Embryonic facial prominence (tissue), 1 donor: Measurements from ENCODE around the gene BICD2.
"Not testable (repeated sequence)": the region's sequence is repeated elsewhere in the genome, so short reads cannot be mapped to it uniquely, and the experiment has no call there.

Source experiments
- DNase-seq: peaks from one replicate; pipeline ENCODE4 v3.0.0-alpha.2; 2016; ENCODE audit errors: extremely low spot score

BICD2 gene

GRCh38 chr9:92770360-92770995 lies 5.8 kb upstream of the BICD2 start:
- no peak for DNase-seq

DNA sequence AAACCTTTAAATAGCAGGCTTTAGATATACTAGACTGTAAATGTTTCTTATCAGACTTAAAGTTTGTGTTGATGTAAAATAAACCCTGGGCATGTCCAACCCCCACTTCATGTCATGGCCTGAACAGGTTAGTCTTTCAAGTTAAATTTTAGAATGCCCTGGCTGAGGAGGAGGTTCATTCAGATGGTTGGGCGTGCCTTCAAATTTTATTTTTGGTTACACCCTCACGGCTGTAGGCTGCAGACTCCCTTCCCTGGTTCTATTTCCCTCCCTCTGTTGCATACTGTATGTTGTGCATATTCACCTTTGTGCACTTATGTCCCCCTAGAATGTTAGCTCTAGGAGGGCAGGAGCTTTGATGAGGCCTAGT lies 5.3 kb upstream of the BICD2 start:
- no peak for DNase-seq

DNA sequence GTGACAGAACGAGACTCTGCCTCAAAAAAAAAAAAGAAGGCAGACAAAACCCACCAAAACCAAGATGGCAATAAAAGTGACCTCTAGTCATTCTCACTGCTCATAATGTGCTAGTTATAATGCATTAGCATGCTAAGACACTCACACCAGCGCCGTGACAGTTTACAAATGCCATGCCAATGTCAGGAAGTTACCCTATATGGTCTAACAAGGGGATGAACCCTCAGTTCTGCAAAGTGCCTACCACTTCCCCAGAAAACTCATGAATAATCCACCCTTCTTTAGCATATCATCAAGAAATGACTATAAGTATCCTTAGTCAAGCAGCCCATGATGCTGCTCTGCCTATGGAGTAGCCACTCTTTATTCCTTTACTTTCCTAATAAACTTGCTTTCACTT lies 4.7 kb upstream of the BICD2 start:
- DNase-seq = no peak

- not testable (repeated sequence) for DNase-seq
Observed at GRCh38 chr9:92768816-92769215, 4.2 kb upstream of the BICD2 start.

DNA sequence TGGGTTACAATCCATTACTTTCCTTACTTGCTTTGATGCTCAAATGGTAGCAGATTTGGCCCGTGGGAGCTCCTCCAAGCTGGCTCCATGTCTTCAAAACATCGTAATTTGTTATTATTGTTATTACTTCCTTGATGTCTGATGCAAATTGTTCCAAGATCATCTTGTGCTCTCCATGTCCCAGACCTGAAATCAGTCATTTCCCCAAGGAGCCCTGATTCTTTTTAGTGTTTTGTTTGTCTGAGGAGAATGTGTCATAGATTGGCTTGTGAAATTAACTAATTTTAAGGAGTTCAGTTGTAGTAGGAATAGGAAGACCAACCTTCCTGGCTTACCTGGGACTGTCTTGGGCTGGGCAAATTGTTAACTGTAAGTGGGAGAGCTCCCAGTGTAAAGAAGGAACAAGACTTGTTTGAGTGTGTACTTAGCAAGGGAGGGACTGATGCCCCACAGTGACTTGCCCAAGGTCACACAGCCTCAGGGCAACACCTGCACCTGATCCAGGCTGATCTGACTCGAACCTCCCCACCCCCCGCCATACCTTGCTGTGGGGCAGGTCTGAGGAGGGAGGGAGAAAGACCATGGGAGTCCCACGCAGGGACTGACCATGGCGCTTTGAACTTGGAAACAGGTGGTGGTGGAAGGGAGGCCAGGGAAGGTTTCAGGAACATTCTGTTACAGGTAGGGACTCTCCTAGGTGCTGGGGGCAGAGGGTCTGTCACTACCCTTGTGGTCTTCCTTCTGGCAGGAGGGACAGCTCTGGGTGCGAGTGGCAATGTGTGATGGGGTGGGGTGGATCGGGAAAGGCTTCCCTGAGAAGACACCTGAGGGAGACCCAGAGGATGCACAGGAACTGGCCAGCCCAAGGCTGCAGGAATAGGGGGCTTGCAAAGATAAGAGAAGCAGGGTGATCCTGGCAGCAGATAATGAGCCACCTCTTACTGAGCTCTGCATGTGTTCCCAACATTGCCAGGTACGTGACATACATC lies 2.7 kb upstream of the BICD2 start:
- DNase-seq = no peak

DNA sequence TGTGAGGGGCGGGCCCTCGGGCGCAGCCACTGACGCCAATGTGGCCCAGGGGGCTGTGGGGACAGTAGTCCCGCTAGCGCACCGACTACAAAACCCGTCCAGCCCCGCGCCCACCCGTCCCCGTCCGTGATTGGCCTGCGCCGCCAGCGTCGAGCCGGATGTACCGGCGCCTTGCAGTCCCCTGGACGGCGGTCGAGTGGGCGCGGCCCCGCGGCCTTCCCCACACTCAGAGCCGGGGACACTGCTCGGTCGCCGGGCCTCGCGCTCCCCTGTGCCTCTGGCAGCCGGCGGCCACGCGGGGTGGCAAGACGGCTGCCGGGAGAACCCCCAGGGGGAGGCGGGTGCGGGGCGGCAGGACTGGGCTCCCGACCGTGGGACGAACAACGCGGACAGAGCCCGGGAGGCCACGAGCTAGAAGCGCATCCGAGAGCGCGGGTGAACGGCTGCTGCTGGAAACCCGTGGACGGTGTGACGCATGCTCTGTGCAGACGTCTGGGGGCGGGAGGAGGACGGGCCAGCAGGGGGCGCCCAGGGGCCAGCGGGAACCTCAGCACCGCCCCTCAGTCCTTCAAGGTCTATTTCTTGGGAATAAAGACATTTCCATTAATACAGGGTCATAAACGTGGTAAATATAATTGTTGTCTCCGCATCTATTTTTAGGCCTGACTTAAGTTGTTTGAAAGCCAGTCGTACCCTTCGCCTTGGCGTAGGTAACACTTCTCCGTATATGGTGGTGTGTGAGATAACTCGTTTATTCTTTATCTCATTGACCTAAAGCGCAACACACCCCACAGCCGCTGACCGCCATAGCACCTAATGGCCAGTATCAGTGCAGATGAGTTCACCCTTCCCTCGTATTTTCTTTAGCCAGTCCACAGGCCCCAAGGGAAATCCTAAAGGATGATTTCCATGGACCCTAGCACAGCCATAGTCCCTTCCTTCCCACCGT lies 629 bp upstream of the BICD2 start:
- peak; percentile 93 for DNase-seq

GRCh38 chr9:92763721-92764380 lies 782 bp downstream of the BICD2 start:
- DNase-seq = no peak

DNA sequence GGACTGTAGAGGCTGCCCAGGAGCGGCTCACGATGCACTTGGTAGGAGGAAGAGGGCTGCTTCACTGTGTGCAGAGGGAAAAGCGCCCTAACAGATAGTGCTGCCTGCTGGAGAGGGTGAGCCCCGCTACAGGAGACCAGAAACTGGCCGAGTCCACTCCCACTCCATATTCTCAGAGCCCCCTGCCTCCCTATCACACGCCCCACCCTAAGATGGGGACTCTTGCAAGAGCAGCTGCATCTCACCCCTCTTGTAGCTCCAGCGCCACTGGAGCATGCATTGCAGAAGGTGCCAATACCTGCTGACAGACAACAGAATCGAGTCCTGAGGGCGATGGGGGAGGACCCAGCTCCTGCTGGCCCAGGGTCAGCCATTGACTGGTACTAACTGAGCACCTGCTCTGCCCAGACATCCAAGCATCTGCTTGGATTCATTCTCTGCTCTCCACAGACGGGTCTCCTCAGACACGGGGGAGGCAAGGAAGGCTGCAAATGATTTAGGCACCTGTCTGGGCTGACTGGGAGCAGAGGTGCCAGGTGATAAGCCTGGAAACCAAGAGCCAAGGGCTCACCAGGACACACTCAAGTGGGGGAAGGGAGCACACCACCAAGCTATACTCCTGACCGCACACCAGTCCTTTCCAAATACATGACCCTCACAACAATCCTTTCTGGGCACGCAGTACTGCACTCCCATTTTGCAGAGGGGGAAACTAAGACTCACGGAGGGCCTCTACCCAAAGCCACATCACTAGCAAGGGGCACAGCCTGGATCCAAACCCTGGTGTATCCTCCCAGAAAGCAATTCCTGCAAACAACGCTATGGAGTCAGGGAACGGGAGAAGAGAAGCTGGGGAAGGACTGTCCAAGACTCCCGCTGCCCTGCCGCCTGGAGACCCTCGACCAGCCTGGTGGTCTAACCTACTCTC lies 1.6 kb downstream of the BICD2 start:
- no peak for DNase-seq

DNA sequence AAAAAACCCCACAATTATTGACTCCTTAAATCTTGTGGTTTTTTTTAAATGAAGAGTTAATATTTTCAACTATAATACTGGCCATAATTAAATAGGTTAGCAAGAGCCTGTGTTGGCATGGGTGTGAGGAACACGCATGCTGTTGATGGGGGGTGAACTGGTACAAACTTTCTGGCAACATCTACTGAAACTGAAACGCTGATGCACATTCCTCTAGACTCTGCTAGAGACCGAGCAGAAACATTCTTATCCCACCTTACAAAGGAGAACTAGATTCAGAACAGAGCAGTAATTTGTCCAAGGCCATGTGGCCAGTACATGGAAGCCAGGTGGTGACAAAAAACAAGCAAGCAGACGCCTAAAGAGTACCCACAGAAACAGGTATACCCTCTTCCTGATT lies 2.4 kb downstream of the BICD2 start:
- DNase-seq = no peak

DNA sequence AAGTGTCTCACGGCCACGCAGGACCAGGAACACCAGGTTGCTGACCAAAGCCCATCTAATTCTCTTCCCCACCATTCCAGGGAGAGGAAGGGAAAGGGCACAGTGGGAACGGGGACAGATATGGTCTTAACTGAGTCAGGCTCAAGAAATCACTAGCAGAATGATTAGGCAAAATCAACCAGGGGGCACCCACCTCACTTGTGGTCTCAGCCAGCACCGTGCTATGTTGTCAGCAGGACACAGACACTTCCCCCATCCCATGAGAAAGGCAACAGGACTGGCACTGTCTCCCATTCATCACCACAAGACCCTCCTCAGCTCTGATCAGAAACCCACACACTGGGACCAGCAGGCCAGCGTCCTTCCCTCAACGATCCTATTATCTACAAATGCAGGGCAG lies 2.9 kb downstream of the BICD2 start:
- no peak for DNase-seq

DNA sequence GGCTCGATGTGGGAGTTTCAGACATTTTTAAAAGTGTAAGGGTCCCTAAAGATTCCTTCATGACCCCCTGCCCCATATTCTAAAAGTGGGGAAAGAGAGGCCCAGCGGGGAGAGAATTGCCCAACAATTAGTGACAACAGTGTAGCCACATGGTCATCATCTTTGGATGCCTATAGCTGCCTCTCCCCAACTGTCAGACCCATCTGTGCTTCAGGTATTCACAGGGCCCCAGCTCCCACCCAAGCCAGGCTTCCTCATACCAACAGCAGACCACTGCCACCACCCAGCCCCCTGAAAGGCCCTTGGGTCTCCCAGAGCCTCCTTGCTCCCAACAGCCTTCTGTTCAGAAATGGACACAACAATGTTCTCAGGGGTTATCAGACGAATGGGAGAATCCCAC lies 4.1 kb downstream of the BICD2 start:
- no peak for DNase-seq

DNA sequence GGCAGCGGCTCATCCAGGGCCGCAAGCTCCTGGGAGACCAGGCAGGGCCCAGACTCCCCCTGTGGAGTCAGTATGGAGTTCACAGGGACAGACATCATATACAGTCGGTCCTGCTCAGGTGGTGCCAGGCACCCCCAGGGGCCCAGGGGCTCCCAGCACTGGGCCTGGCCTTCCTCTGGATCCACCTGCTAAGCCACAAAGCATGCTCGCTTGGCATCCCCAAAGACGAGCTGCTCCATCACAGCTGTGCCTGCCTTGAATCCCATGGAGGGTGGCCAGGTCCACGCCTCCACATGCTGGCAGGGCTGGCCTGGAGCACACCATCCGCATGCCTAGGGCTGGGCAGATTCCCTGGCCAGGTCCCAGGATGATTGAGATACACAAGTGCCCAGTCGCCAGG lies 4.6 kb downstream of the BICD2 start:
- no peak for DNase-seq

- no peak for DNase-seq
Observed at GRCh38 chr9:92759446-92759845, 5.2 kb downstream of the BICD2 start.

- no peak for DNase-seq
Observed at GRCh38 chr9:92756792-92757191, 7.8 kb downstream of the BICD2 start.

DNA sequence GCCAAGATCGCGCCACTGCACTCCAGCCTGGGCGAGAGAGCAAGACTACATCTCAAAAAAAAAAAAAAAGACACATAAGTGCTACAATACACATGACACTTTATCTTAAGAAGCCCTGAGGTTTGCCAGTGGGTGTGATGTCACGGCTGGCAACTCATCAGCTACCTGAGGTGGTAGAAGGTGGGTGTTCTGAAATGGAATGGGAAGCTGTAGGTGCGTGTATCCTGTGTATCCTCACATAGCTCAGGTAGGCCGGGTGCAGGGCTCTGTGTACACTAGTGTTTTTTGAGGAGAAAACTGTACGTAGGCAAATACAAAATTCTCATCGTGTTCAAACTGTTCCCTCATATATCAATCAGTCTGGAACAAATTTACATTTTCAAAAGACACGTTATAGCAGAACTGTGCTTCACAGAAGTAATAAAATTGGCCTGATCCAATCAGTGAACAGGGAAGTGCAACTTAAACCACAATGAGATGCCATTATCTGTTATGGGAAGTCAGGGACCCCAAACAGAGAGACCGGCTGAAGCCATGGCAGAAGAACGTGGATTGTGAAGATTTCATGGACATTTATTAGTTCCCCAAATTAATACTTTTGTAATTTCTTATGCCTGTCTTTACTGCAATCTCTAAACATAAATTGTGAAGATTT lies 10.4 kb downstream of the BICD2 start:
- DNase-seq = no peak

GRCh38 chr9:92752812-92753404 lies 11.7 kb downstream of the BICD2 start:
- DNase-seq = no peak

- no peak for DNase-seq
Observed at GRCh38 chr9:92749934-92750315, 14.7 kb downstream of the BICD2 start.

GRCh38 chr9:92749071-92749933 lies 15.3 kb downstream of the BICD2 start:
- no peak for DNase-seq

GRCh38 chr9:92748233-92748497 lies 16.5 kb downstream of the BICD2 start:
- no peak for DNase-seq
